HG03064 (cell line): Measurements from ENCODE around the gene GIN1.

Experiments used
- ATAC-seq: cut with Tn5 transposase; IDR thresholded peaks from one replicate; pipeline ENCODE4 v1.9.1; 2021; ENCODE audit warnings: low read depth; ENCODE audit not compliant: unreplicated experiment

GIN1 gene

GRCh38 chr5:103041071-103041676 lies 78.8 kb downstream of the GIN1 start:
- ATAC-seq, result no peak

- no peak for ATAC-seq
Observed at GRCh38 chr5:103037673-103038455, 82.1 kb downstream of the GIN1 start.

GRCh38 chr5:103036601-103037000 lies 83.3 kb downstream of the GIN1 start:
- no peak for ATAC-seq
